Fibroblast of lung (primary cell): ENCODE results near the gene SERPINE2. TPM values are rescaled to one million over a fixed set of nuclear protein-coding genes. Genes with fewer than 3 reads are reported as not detected.

Experiments
- DNase-seq, 2 donors: peaks; one replicate each; pipeline versions ENCODE4 v3.0.0 to v3.0.0-alpha.2; 2010; ENCODE audit warnings: low read depth in 2 of 2
- H2AFZ ChIP-seq: 2 replicates; pipeline ENCODE4 v1.5.1; 2012; ENCODE audit warnings: low read length, control low read depth, inconsistent platforms
- H3K27ac ChIP-seq: 2 replicates; pipeline ENCODE4 v1.5.1; 2011; ENCODE audit warnings: low read length, control low read depth; ENCODE audit not compliant: insufficient read depth
- H3K27me3 ChIP-seq: 2 replicates; pipeline ENCODE4 v1.5.1; 2011; ENCODE audit warnings: mild to moderate bottlenecking, low read length; ENCODE audit not compliant: control insufficient read depth, insufficient read depth
- H3K36me3 ChIP-seq: 2 replicates; pipeline ENCODE4 v1.5.1; 2011; ENCODE audit warnings: low read length; ENCODE audit not compliant: control insufficient read depth, insufficient read depth
- H3K4me1 ChIP-seq: 2 replicates; pipeline ENCODE4 v1.5.1; 2011; ENCODE audit warnings: low read length; ENCODE audit not compliant: control insufficient read depth, insufficient read depth; ENCODE audit errors: extremely low read depth
- H3K4me2 ChIP-seq: 2 replicates; pipeline ENCODE4 v1.5.1; 2011; ENCODE audit warnings: low read length, control low read depth; ENCODE audit not compliant: insufficient read depth; ENCODE audit errors: extremely low read depth
- H3K4me3 ChIP-seq, 4 experiments: fragments of 200-600 bp in 1 of 4; sonication (generic) in 1 of 4; replicated peaks in 1 of 4; 2 replicates each; pipeline ENCODE4 v1.5.1; 2011 to 2016; ENCODE audit warnings: low read length in 4 of 4, low read depth in 3 of 4, mild to moderate bottlenecking in 3 of 4, control low read depth in 2 of 4, inconsistent platforms in 1 of 4, mixed read lengths in 1 of 4; ENCODE audit not compliant: insufficient read depth in 1 of 4; ENCODE audit errors: control extremely low read depth in 1 of 4
- H3K79me2 ChIP-seq: 2 replicates; pipeline ENCODE4 v1.5.1; 2012; ENCODE audit warnings: mild to moderate bottlenecking, low read length, inconsistent platforms; ENCODE audit not compliant: control insufficient read depth, insufficient read depth
- H3K9ac ChIP-seq: 2 replicates; pipeline ENCODE4 v1.5.1; 2011; ENCODE audit warnings: mild to moderate bottlenecking, low read length, control low read depth; ENCODE audit not compliant: insufficient read depth
- H3K9me3 ChIP-seq: 2 replicates; pipeline ENCODE4 v1.5.1; 2012; ENCODE audit warnings: low read depth, low read length; ENCODE audit not compliant: control insufficient read depth, insufficient read depth
- H4K20me1 ChIP-seq: 2 replicates; pipeline ENCODE4 v1.5.1; 2011; ENCODE audit warnings: low read length; ENCODE audit not compliant: control insufficient read depth, insufficient read depth; ENCODE audit errors: extremely low read depth
- CTCF ChIP-seq, 2 donors: IDR thresholded peaks in 1 of 2; conservative IDR thresholded peaks in 1 of 2; 1 replicate in 1 of 2; 2 replicates in 1 of 2; pipeline ENCODE4 v1.5.1; 2011 to 2012; ENCODE audit warnings: low read length in 2 of 2, control low read depth in 1 of 2, inconsistent platforms in 1 of 2, low read depth in 1 of 2, mild to moderate bottlenecking in 1 of 2
- EZH2 ChIP-seq: IDR thresholded peaks from 2 replicates; pipeline ENCODE4 v1.5.1; 2012; ENCODE audit warnings: low read length, control low read depth, mild to moderate bottlenecking; ENCODE audit errors: missing control alignments
- polyA plus RNA-seq, 2 donors: library from polyadenylated mRNA; depleted of rRNA in 1 of 2; stranded (reverse) in 1 of 2; unstranded in 1 of 2; fragments of >200 nt; gene quantifications; 2 replicates each; pipeline ENCODE4 v1.2.1, GENCODE V29; 2011 to 2012; ENCODE audit warnings: missing spikeins in 1 of 2
- total RNA-seq: library from RNA; depleted of rRNA; stranded (reverse); fragments of >200 nt; gene quantifications from 2 replicates; pipeline ENCODE4 v1.2.1, GENCODE V29; 2014

SERPINE2 gene
- total and polyA plus RNA-seq, 2 donors (not counting 1 experiment from before 2014, with no cell fraction given): 77.9 to 149 TPM

DNA sequence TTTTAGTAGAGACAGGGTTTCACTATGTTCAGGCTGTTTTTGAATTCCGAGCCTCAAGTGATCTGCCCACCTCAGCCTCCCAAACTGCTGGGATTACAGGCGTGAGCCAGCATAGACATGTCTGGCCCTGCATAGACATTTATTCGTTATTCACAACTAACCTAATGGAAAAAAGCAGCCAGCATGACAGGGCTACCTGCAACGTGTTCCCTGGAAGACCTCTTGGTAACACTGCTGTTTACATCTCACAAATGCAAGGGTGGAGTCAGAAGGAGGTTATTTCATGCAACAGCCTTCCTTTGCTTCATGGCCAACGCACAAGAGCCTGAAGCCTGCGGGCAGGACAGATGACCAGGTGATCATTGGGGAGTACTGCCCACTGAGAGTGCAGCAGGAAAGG lies 9.2 kb downstream of the SERPINE2 start:
- Histone ChIP-seq H3K79me2 (peaks cover 1% of the 10 kb centered on the region), H4K20me1 (no peaks in the 10 kb centered on the region)

GRCh38 chr2:224027931-224028330 lies 11.2 kb downstream of the SERPINE2 start:
- DNase-seq: no peak
- TF ChIP-seq EZH2 (no peak), CTCF (conservative IDR thresholded peaks at IDR 0.05 in 1 of 2, IDR thresholded peaks at IDR 0.05 in 1 of 2; ENCODE audit: low read depth in 1 of 2, low read length in 2 of 2) (no peak)
- no peaks in the 10 kb centered on the region for H3K4me1 ChIP-seq
- no peak overlapping the region for H2AFZ ChIP-seq
- no peaks in the 10 kb centered on the region for H3K9me3 ChIP-seq
- H3K4me2 ChIP-seq: no peak overlapping the region
- no peaks in the 10 kb centered on the region for H4K20me1 ChIP-seq
- H3K79me2 ChIP-seq: no peaks in the 10 kb centered on the region
- H3K27ac ChIP-seq: no peak overlapping the region
- H3K9ac ChIP-seq: no peak overlapping the region
- H3K27me3 ChIP-seq: no peaks in the 10 kb centered on the region
- no peaks in the 10 kb centered on the region for H3K36me3 ChIP-seq
- H3K4me3 ChIP-seq: no peak overlapping the region

More for the DNA sequence above, 9.2 kb downstream of the SERPINE2 start:
- H3K4me2 ChIP-seq: no peak overlapping the region
- no peak overlapping the region for H3K27ac ChIP-seq
- no peak for DNase-seq
- H2AFZ ChIP-seq: no peak overlapping the region
- no peaks in the 10 kb centered on the region for H3K4me1 ChIP-seq
- H3K9me3 ChIP-seq: no peaks in the 10 kb centered on the region
- H3K4me3 ChIP-seq: no peak overlapping the region
- TF ChIP-seq EZH2 (no peak), CTCF (conservative IDR thresholded peaks at IDR 0.05 in 1 of 2, IDR thresholded peaks at IDR 0.05 in 1 of 2; ENCODE audit: low read depth in 1 of 2, low read length in 2 of 2) (no peak)
- no peaks in the 10 kb centered on the region for H3K36me3 ChIP-seq
- no peak overlapping the region for H3K9ac ChIP-seq
- H3K27me3 ChIP-seq: no peaks in the 10 kb centered on the region

GRCh38 chr2:224027070-224027469 lies 12.0 kb downstream of the SERPINE2 start:
- Histone ChIP-seq H3K79me2 (no peaks in the 10 kb centered on the region), H3K4me3 (no peak overlapping the region), H3K9me3 (no peaks in the 10 kb centered on the region), H4K20me1 (no peaks in the 10 kb centered on the region), H3K4me1 (no peaks in the 10 kb centered on the region), H3K9ac (no peak overlapping the region), H3K4me2 (no peak overlapping the region), H3K27ac (no peak overlapping the region), H2AFZ (no peak overlapping the region), H3K27me3 (no peaks in the 10 kb centered on the region), H3K36me3 (no peaks in the 10 kb centered on the region)
- no peak for DNase-seq
- TF ChIP-seq EZH2 (no peak), CTCF (conservative IDR thresholded peaks at IDR 0.05 in 1 of 2, IDR thresholded peaks at IDR 0.05 in 1 of 2; ENCODE audit: low read depth in 1 of 2, low read length in 2 of 2) (no peak)
